Measurements from ENCODE around the gene DHRS7C.

Gene DHRS7C

GRCh38 chr17:9765322-9765721 lies 26.1 kb downstream of the DHRS7C start:
- Histone ChIP-seq H2AFZ (ENCODE audit: low read length, unreplicated experiment) (no peak overlapping the region), H3K79me2 (ENCODE audit: control insufficient read depth, insufficient read depth, low read length, unreplicated experiment) (no peaks in the 10 kb centered on the region), H3K27me3 (ENCODE audit: insufficient read depth, low read length) (peaks cover 4% of the 10 kb centered on the region; the same call in 1 of the 2 replicates), H3K4me3 (ENCODE audit: low read depth, low read length) (no peak overlapping the region), H3K36me3 (ENCODE audit: insufficient read depth, low read length) (no peaks in the 10 kb centered on the region), H3K27ac (ENCODE audit: low read depth, low read length) (no peak overlapping the region), H3K4me1 (ENCODE audit: control insufficient read depth, insufficient read depth, low read length, unreplicated experiment) (no peaks in the 10 kb centered on the region)

GRCh38 chr17:9763643-9764042 lies 27.7 kb downstream of the DHRS7C start:
- Histone ChIP-seq H3K4me3 (ENCODE audit: low read depth, low read length) (no peak overlapping the region), H3K27me3 (ENCODE audit: insufficient read depth, low read length) (peaks cover 4% of the 10 kb centered on the region; the same call in 1 of the 2 replicates), H3K4me1 (ENCODE audit: control insufficient read depth, insufficient read depth, low read length, unreplicated experiment) (no peaks in the 10 kb centered on the region), H3K27ac (ENCODE audit: low read depth, low read length) (no peak overlapping the region), H3K36me3 (ENCODE audit: insufficient read depth, low read length) (no peaks in the 10 kb centered on the region), H2AFZ (ENCODE audit: low read length, unreplicated experiment) (no peak overlapping the region), H3K79me2 (ENCODE audit: control insufficient read depth, insufficient read depth, low read length, unreplicated experiment) (no peaks in the 10 kb centered on the region)

- H3K36me3 ChIP-seq (ENCODE audit: insufficient read depth, low read length), result no peaks in the 10 kb centered on the region
- H2AFZ ChIP-seq (ENCODE audit: low read length, unreplicated experiment), result no peak overlapping the region
- H3K4me3 ChIP-seq (ENCODE audit: low read depth, low read length), result no peak overlapping the region
- no peaks in the 10 kb centered on the region for H3K4me1 ChIP-seq (ENCODE audit: control insufficient read depth, insufficient read depth, low read length, unreplicated experiment)
- H3K27ac ChIP-seq (ENCODE audit: low read depth, low read length), result no peak overlapping the region
- no peaks in the 10 kb centered on the region for H3K79me2 ChIP-seq (ENCODE audit: control insufficient read depth, insufficient read depth, low read length, unreplicated experiment)
- H3K27me3 ChIP-seq (ENCODE audit: insufficient read depth, low read length), result peaks cover 4% of the 10 kb centered on the region; the same call in 1 of the 2 replicates
These were observed 31.1 kb downstream of the DHRS7C start for GRCh38 chr17:9760266-9760665.

DNA sequence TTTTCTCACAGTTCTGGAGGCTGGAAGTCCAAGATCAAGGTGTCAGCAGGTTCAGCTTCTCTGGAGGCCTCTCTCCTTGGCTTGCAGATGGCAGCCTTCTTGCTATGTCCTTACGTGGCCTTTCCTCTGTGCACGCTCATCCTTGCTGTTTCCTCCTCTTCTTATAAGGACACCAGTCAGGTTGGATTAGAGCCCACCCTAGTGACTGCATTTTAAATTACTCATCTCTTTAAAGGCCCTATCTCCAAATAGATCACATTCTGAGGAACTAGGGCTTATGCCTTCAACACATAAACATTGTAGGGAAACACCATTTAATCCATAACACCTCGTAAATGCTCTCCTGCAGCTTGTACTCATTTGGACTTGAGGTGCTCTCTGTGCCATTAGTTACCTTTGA lies 36.3 kb downstream of the DHRS7C start:
- Histone ChIP-seq H3K79me2 (ENCODE audit: control insufficient read depth, insufficient read depth, low read length, unreplicated experiment) (no peaks in the 10 kb centered on the region), H3K27ac (ENCODE audit: low read depth, low read length) (no peak overlapping the region), H3K4me1 (ENCODE audit: control insufficient read depth, insufficient read depth, low read length, unreplicated experiment) (no peaks in the 10 kb centered on the region), H3K36me3 (ENCODE audit: insufficient read depth, low read length) (no peaks in the 10 kb centered on the region), H2AFZ (ENCODE audit: low read length, unreplicated experiment) (no peak overlapping the region), H3K27me3 (ENCODE audit: insufficient read depth, low read length) (peaks cover 13% of the 10 kb centered on the region), H3K4me3 (ENCODE audit: low read depth, low read length) (no peak overlapping the region)

GRCh38 chr17:9750524-9750923 lies 40.9 kb downstream of the DHRS7C start:
- H3K79me2 ChIP-seq (ENCODE audit: control insufficient read depth, insufficient read depth, low read length, unreplicated experiment), result no peaks in the 10 kb centered on the region
- peaks cover 17% of the 10 kb centered on the region for H3K27me3 ChIP-seq (ENCODE audit: insufficient read depth, low read length)
- no peak overlapping the region for H2AFZ ChIP-seq (ENCODE audit: low read length, unreplicated experiment)
- H3K36me3 ChIP-seq (ENCODE audit: insufficient read depth, low read length), result no peaks in the 10 kb centered on the region
- no peaks in the 10 kb centered on the region for H3K4me1 ChIP-seq (ENCODE audit: control insufficient read depth, insufficient read depth, low read length, unreplicated experiment)
- no peak overlapping the region for H3K27ac ChIP-seq (ENCODE audit: low read depth, low read length)
- no peak overlapping the region for H3K4me3 ChIP-seq (ENCODE audit: low read depth, low read length)

DNA sequence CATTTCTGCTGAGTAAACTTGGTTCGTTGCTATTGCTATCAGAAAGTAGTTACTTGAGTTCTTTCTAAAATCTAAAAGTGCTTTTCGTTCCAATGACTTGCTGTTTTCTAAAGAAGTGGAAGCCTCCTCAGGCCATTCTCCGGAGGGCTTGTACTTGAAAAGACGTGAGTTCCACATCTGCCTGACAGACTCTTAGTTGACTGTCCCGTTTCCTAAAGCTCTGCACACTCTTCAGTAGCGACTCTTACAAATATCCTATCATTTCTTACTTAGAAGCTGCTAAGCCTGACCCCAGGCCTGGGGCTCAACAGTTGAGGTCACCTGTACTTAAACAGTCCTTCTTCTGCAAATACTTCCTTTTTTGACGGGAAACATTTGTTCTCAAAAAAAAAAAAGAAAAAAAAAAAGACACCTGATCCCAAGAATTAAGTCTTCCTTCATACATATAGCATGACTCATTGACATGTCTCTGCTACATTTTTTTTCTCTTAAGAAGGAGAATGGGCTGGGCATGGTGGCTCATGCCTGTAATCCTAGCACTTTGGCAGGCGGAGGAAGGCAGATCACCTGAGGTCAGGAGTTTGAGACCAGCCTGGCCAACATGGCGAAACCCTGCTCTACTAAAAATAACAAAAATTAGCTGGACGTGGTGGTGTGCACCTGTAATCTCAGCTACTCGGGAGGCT lies 61.5 kb downstream of the DHRS7C start:
- no peak overlapping the region for H3K27ac ChIP-seq (ENCODE audit: low read depth, low read length)
- H3K36me3 ChIP-seq (ENCODE audit: insufficient read depth, low read length), result no peaks in the 10 kb centered on the region
- no peak overlapping the region for H3K4me3 ChIP-seq (ENCODE audit: low read depth, low read length)
- H2AFZ ChIP-seq (ENCODE audit: low read length, unreplicated experiment), result no peak overlapping the region
- peaks cover 12% of the 10 kb centered on the region; the same call in 1 of the 2 replicates for H3K27me3 ChIP-seq (ENCODE audit: insufficient read depth, low read length)
- no peaks in the 10 kb centered on the region for H3K4me1 ChIP-seq (ENCODE audit: control insufficient read depth, insufficient read depth, low read length, unreplicated experiment)
- H3K79me2 ChIP-seq (ENCODE audit: control insufficient read depth, insufficient read depth, low read length, unreplicated experiment), result no peaks in the 10 kb centered on the region

DNA sequence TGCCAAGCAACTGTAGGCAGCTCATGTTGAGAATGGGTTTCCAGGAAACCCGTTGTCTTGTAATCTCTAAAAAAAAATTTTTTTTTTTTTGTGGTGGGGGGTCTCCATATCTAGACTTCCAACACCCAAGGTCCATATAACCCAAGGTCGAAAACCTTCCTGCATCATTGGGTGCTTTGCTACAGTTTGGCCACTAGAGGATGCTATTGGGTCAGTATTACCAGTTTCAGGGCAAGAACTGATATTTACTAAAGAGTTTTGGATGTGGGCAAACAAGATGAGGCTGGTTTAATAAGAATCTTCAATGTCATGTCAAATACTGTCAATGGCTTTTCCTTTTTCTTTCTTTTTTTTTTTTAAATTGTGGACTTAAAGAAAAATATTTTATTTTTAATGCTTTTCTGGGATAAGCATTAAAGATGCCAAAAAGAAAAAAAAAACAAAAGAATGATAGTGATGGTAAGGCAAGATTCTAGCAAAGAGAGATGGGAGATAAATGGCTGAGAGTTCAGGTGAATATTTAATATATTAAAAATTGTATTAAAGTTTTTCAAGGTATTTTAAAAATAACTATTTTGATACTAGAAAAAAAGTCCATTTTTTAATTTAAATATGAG lies 62.2 kb downstream of the DHRS7C start:
- no peaks in the 10 kb centered on the region for H3K36me3 ChIP-seq (ENCODE audit: insufficient read depth, low read length)
- H3K4me3 ChIP-seq (ENCODE audit: low read depth, low read length), result no peak overlapping the region
- no peaks in the 10 kb centered on the region for H3K4me1 ChIP-seq (ENCODE audit: control insufficient read depth, insufficient read depth, low read length, unreplicated experiment)
- no peak overlapping the region for H3K27ac ChIP-seq (ENCODE audit: low read depth, low read length)
- peaks cover 12% of the 10 kb centered on the region; the same call in 1 of the 2 replicates for H3K27me3 ChIP-seq (ENCODE audit: insufficient read depth, low read length)
- no peak overlapping the region for H2AFZ ChIP-seq (ENCODE audit: low read length, unreplicated experiment)
- H3K79me2 ChIP-seq (ENCODE audit: control insufficient read depth, insufficient read depth, low read length, unreplicated experiment), result no peaks in the 10 kb centered on the region

DNA sequence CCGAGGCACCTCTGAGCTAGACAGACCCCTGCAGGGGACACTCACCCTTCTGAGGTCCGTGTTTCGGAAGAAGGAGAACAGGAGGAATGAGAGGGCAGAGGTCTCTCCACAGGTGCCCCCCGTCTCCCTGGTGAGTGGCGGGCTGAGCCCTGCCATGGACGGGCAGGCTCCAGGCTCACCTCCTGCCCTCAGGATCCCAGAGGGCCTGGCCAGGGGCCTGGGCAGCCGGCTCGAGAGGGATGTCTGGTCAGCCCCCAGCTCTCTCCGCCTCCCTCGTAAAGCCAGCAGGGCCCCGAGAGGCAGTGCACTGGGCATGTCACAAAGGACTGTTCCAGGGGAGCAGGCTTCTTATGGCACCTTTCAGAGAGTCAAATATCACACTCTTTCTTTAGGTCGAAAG lies 62.8 kb downstream of the DHRS7C start:
- H2AFZ ChIP-seq (ENCODE audit: low read length, unreplicated experiment), result no peak overlapping the region
- H3K27me3 ChIP-seq (ENCODE audit: insufficient read depth, low read length), result peaks cover 12% of the 10 kb centered on the region; the same call in 1 of the 2 replicates
- H3K4me1 ChIP-seq (ENCODE audit: control insufficient read depth, insufficient read depth, low read length, unreplicated experiment), result no peaks in the 10 kb centered on the region
- H3K27ac ChIP-seq (ENCODE audit: low read depth, low read length), result no peak overlapping the region
- H3K36me3 ChIP-seq (ENCODE audit: insufficient read depth, low read length), result no peaks in the 10 kb centered on the region
- no peaks in the 10 kb centered on the region for H3K79me2 ChIP-seq (ENCODE audit: control insufficient read depth, insufficient read depth, low read length, unreplicated experiment)
- no peak overlapping the region for H3K4me3 ChIP-seq (ENCODE audit: low read depth, low read length)

- no peaks in the 10 kb centered on the region for H3K4me1 ChIP-seq (ENCODE audit: control insufficient read depth, insufficient read depth, low read length, unreplicated experiment)
- H2AFZ ChIP-seq (ENCODE audit: low read length, unreplicated experiment), result no peak overlapping the region
- H3K27ac ChIP-seq (ENCODE audit: low read depth, low read length), result no peak overlapping the region
- H3K27me3 ChIP-seq (ENCODE audit: insufficient read depth, low read length), result peaks cover 12% of the 10 kb centered on the region; the same call in 1 of the 2 replicates
- no peaks in the 10 kb centered on the region for H3K79me2 ChIP-seq (ENCODE audit: control insufficient read depth, insufficient read depth, low read length, unreplicated experiment)
- no peaks in the 10 kb centered on the region for H3K36me3 ChIP-seq (ENCODE audit: insufficient read depth, low read length)
- H3K4me3 ChIP-seq (ENCODE audit: low read depth, low read length), result no peak overlapping the region
These were observed 63.4 kb downstream of the DHRS7C start for GRCh38 chr17:9728005-9728404.

DNA sequence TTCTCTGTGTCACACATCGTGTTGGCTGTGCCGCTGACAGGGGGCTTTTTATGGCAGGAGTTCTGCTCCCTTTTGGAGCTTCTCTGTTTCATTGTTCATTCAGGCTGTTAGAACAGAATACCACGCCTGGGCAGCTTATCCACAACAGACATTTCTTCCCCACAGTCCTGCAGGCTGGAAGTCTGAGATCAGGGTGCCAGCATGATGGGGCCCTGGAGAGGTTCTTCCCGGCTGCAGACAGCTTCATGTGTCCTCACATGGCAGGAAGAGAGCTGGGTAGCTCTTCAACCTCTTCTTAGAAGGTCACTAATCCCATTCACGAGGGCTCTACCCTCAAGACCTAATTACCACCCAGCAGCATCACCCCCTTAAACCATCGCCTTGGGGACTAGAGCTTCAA lies 65.1 kb downstream of the DHRS7C start:
- Histone ChIP-seq H3K4me1 (ENCODE audit: control insufficient read depth, insufficient read depth, low read length, unreplicated experiment) (no peaks in the 10 kb centered on the region), H2AFZ (ENCODE audit: low read length, unreplicated experiment) (no peak overlapping the region), H3K36me3 (ENCODE audit: insufficient read depth, low read length) (no peaks in the 10 kb centered on the region), H3K4me3 (ENCODE audit: low read depth, low read length) (no peak overlapping the region), H3K79me2 (ENCODE audit: control insufficient read depth, insufficient read depth, low read length, unreplicated experiment) (no peaks in the 10 kb centered on the region), H3K27ac (ENCODE audit: low read depth, low read length) (no peak overlapping the region), H3K27me3 (ENCODE audit: insufficient read depth, low read length) (peaks cover 12% of the 10 kb centered on the region; the same call in 1 of the 2 replicates)

- H3K27ac ChIP-seq (ENCODE audit: low read depth, low read length), result no peak overlapping the region
- H3K4me3 ChIP-seq (ENCODE audit: low read depth, low read length), result no peak overlapping the region
- H3K79me2 ChIP-seq (ENCODE audit: control insufficient read depth, insufficient read depth, low read length, unreplicated experiment), result no peaks in the 10 kb centered on the region
- H3K27me3 ChIP-seq (ENCODE audit: insufficient read depth, low read length), result peaks cover 12% of the 10 kb centered on the region; the same call in 1 of the 2 replicates
- no peak overlapping the region for H2AFZ ChIP-seq (ENCODE audit: low read length, unreplicated experiment)
- no peaks in the 10 kb centered on the region for H3K4me1 ChIP-seq (ENCODE audit: control insufficient read depth, insufficient read depth, low read length, unreplicated experiment)
- no peaks in the 10 kb centered on the region for H3K36me3 ChIP-seq (ENCODE audit: insufficient read depth, low read length)
These were observed 65.8 kb downstream of the DHRS7C start for GRCh38 chr17:9725575-9725974.

Data from ACC112 (cell line).